SK-N-MC (cell line): ENCODE measurements around the gene DVL1.

Experiments used
- FOXP2 ChIP-seq: optimal IDR thresholded peaks from 2 replicates; pipeline ENCODE3; 2011; ENCODE audit warnings: mild to moderate bottlenecking, moderate library complexity; ENCODE audit not compliant: insufficient read depth; ENCODE audit errors: extremely low read length, control extremely low read depth
- POLR2AphosphoS5 ChIP-seq: IDR thresholded peaks from 2 replicates; pipeline ENCODE4 v1.6.1; 2012; ENCODE audit warnings: mild to moderate bottlenecking, low read depth, low read length, borderline replicate concordance

GRCh38 chr1:1371746-1372711, 22.8 kb upstream of the DVL1 start:
- TF ChIP-seq POLR2AphosphoS5 (no peak), FOXP2 (no peak)
